GM19372 (cell line): ENCODE results near the gene CFAP298.

ENCODE experiments used
- ATAC-seq: cut with Tn5 transposase; IDR thresholded peaks from one replicate; pipeline ENCODE4 v1.9.1; 2021; ENCODE audit warnings: mild to moderate bottlenecking, low read depth, moderate library complexity; ENCODE audit not compliant: unreplicated experiment

CFAP298 gene

DNA sequence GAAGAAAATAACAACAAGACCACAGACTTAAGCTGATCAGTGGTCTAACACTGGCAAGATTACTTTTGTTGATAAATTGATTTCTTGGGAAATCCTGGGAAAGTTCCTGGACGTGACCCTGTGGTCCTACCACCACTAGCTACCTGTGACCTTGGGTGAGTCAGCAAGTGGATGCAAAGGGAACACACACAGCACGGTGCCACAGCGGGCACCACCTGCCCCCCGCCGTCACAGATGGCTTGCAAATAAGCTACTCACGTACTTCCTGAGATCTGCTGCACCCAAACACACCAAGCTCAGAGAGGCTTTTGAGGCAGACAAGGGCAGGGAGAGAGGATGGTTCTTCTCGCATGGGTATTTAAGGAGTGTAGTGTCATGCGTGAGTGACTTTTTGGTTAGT, 12.7 kb downstream of the CFAP298 start:
- ATAC-seq, result no peak

DNA sequence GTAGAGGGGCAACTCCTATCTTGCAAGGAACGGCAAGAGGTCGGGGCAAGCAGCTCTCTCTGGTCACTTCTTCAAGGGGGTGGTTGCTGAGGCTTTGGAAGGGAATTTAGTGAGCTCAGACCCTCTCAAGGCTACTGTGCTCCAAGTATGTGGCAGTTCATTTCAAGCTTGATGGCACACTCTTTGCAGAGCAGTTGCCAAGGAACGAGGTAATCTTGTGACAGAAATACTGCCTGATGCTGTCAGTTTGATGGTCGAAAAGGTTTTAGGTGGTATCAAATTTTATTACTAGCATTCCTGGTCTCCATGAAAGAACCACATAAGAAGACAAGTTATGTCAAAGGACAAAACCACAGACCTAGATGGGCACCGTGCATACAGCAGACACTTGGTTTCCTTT, 13.1 kb downstream of the CFAP298 start:
- no peak for ATAC-seq

DNA sequence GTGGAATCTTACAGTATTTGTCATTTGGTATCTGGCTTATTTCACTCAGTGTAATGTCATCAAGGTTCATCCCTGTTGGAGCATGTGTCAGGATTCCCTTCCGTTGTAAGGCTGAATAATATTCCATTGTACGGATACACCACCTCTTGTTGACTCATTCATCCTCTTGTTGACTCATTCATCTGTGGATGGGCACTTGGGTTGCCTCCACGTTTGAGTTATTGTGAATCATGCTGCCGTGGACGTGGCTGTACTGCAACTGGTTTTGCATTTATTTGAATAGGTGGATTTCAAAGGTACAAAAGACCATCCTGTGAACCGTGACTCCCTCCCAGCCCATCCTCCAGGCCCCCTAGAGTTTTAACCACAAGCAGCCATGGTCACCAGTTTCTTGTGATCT, 15.0 kb downstream of the CFAP298 start:
- no peak for ATAC-seq

DNA sequence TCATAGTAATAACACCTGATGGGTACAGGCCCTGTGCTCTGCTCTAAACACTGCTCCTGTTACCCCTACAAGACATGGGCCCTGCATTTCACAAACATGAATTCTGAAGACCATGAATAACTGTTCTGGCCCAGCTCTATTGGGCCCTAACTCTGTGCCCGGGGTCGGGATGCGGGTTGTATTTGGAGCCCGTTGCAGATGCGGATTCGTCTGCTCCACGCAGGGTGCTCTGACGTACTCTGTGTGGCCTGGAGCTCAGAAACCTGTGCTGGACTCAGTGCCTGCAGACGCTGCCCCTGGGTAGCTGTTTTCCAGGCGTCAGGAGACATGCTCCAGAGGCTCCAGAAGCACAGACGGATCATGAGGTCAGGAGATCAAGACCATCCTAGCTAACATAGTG, 16.7 kb downstream of the CFAP298 start:
- ATAC-seq, result no peak

DNA sequence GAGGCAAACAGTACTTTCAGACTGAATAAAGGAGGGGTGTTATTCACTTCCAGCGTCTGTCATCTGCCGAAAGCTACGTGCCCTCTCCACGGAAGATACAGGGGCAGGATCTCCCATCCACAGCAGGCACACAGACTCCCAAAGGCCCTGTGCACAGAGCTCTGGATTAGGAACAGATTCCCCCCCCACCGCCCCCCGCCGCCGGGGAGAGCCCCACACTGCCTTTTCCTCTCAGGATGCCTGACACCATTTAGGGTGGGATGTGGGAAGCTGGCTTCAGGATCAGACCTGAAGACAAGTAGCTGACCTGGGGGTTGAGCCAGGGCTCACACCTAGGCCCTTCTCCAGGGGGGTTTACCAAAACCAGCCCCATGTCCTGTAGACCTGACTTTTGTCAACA, 18.5 kb downstream of the CFAP298 start:
- ATAC-seq, result no peak

DNA sequence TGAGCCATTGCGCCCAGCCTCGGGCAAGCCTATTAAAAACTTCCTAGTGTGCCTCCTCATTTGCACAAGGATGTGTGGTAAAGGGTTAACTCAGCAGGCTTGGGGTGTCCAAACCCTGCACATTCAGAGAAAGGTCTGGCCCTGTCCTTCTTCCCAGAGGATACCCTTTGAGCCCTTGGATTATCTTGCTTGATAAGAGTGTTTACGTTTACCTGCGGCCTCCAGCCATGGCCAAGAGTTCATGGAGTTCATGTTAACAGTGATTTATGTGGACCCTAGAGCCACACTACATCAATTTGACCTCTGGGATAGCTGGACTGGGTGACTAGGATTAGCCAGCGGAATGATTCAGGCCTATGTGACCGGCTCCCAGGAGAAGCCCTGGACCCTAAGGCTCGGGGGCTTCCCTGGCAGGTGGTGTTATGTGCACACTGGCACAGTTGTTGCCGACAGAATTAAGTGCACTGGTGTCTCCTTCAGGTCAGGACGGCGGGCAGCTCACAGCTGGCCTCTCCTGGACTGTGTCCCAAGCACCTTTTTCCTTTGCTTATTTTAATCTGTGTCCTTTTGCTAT, 19.2 kb downstream of the CFAP298 start:
- no peak for ATAC-seq

DNA sequence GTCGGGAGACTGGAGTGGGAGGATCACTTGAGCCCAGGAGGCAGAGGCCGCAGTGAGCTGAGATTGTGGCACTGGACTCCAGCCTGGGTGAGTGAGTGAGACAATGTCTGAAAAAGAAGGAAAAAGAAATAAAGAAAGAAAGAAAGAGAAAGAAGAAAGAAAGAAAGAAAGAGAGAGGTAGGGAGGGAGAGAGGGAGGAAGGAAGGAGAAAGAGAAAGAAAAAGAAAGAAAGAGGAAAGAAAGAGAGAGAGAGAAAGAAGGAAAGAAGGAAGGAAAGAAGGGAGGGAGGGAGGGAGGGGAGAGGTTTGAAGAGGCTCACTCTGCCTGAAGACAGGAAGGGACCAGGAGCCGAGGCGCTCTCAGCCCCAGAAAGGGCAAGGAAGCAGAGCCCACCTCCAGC, 22.0 kb downstream of the CFAP298 start:
- no peak for ATAC-seq

DNA sequence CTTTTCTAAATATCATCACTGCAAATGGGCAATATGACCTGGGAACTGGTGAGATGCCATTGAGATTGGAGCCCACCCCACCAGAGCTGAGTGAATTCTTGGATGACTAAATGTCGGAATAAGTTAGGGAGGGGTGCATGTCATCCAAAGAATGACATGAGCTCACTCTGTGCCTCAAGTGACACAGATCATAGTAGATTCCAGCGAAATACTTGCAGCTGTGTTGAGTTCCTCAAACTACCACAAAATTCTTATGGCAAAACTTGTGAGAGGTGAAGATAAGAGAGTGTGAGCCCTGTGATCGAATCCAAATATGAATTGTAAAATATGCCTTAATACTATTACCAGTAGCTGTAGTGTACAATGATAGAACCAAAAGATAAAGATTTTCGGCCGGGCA, 24.5 kb downstream of the CFAP298 start:
- ATAC-seq, result no peak

DNA sequence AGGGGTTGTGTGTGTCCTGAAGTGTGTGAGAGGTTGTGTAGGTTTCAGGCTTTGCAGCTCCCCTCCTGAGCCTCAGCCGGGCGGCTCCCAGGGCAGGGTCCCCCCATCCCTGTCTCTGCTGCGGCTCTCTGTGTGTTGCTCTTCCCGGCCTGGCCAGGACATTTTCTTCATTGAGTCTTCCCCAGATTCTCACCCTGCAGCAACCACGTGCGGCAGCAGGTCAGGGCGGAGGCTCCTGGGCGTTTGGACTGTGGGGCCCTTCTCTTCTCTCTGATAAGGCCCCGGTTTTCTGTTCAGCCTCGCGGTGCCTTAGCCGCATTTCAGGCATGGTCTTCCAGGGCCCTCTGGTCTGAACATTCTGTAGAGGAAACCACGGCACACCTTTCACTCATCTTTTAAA, 25.1 kb downstream of the CFAP298 start:
- ATAC-seq, result no peak

DNA sequence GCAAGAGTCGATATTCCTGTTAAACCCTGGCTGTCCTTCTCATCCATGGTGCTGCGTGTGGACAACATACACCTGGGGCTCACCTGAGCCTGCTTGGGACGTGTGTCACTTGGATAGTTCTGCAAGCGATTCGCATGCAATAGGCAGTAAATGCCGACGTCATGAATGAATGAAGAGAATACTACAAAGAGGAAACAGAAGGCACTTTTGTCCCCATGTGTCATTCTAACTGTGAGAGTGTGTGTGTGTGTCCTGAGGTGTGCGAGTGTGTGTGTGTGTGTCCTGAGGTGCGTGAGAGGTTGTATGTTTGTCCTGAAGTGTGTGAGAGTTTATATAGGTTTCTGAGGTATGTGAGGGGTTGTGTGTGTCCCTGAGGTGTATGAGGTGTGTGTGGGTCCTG, 26.2 kb downstream of the CFAP298 start:
- ATAC-seq, result no peak

DNA sequence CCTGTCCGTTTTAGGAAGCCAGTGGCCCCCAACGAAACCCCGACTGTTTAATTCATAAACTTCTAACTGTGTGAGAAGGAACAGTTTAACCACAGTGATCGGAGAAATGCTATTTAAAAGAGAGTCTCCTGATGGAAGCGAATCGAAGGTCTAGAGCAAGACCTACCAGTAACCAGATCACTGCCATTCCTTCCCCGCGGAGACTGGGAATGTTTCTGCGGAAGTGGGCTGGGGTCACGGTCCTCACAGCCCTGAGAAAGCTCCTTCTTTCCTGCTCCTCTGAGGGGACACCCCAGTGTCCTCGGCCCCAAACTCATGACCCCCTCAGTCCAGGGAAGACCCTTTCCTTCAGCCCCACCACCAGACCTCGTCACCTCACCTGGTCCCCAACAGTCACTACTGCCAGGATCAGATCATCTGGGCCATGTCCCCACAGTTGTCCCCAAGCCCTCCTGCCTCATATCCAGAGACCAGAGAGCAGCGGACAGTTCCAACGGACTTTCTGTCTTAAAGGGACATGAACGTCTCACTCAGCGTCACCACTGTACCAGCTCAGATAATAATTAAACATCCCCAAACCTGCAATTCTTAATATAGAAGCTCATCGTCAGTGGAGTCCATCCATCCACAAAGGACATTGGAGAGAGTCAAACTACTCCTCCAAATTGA, 27.0 kb downstream of the CFAP298 start, which contains the start of gene TCP10L:
Gene TCP10L (minus strand): TSS at position 482 of the 669 bp plus-strand sequence. CDS start 1,219 bp downstream, outside the sequence.
- ATAC-seq, result no peak

DNA sequence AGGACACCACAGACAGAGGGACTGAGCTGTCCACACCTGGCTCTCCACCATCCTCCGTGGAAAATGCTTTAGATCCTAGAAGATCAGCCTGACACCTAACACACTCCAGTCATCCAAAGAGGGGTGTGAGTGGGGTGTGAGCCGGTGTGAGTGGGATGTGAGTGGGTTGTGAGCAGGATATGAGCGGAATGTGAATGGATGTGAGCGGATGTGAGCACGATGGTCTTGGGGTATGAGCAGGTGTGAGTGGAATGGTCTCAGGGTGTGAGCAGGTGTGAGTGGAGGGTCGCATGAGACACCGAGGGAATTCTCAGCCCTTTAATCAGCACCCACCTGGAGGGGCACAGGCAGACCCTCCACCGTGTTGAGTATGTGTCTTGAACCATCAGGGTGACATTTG, 27.7 kb downstream of the CFAP298 start:
- no peak for ATAC-seq

DNA sequence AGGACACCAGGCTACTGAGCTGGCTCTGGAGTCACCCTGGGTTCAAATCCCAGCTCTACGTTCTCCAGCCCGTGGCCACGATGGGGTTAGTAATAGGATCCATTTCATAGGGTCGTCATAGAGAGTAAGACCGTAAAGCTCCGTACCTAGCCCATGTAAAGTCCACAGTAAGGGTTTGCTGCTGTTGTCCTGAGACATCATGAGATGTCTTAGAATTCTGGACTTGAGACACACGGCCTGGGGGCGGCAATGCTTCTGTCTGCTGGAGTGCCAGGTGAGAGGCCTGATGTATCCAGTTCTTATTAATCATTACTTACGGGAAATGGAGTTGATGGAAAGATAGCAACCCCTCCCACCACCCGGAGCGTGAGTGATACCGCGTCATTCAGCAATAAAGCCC, 30.4 kb downstream of the CFAP298 start:
- no peak for ATAC-seq

DNA sequence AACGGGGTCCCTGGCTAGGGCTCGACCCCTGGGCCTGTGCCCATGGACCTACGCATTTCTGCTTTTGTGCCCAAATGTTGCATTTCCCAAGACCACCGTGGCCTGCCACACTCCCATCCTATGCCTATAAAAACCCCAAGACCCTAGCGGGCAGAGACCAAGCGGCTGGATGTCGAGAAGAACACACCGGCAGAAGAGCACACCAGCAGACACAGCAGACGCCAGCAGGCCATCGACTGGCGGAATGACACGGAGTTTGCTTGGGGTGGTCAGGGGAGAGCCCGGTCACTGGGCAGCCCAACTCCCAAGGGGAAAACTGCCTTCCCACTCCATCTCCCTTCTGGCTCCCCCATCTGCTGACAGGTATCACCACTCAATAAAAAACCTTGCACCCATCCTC, 31.2 kb downstream of the CFAP298 start:
- ATAC-seq, result no peak

DNA sequence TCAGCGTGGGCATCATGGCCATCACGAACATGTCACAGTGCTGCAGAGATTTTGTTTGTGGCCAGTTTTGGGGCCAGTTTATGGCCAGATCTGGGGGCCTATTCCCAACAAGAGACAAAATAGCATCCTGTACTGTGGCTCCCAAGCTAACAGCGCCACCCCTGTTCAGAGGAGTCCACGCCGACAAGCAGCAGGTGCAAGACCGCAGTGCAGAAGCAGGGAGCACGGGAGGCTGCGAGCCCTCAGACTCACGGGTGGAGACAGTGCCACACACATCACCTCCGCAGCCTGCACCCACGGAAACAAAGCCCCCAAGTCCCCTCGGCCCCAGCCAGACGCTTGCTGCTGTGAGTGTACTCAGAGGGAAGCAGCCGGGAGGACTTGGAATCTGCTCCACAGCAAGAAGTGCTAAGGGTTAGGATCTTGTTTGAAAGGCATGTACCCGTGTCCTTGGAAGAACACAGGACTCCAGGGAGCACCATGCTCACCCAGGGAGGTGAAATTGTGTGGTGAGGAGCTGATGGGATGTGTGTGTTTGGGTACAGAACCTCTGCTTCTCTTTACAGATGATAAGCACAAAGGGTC, 34.0 kb downstream of the CFAP298 start:
- no peak for ATAC-seq

DNA sequence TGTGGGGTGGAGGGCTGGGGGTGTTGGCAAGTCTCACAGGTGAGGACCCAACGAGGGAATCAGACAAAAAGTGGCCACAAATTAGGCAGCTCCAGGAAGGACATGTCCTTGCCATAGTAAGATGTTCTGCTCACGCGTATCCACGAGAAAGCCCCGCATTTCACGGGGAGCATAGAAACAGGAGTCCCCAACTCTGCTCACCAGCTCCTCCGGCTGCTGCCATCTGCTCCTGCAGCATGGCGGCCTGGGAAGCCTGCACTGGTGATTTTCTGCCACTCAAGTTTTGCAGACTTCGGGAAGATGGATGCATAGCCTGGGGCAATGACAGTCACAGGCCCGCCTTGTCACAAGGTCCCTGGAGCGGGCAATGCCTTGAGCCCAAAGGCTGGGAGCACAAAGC, 36.2 kb downstream of the CFAP298 start:
- no peak for ATAC-seq

DNA sequence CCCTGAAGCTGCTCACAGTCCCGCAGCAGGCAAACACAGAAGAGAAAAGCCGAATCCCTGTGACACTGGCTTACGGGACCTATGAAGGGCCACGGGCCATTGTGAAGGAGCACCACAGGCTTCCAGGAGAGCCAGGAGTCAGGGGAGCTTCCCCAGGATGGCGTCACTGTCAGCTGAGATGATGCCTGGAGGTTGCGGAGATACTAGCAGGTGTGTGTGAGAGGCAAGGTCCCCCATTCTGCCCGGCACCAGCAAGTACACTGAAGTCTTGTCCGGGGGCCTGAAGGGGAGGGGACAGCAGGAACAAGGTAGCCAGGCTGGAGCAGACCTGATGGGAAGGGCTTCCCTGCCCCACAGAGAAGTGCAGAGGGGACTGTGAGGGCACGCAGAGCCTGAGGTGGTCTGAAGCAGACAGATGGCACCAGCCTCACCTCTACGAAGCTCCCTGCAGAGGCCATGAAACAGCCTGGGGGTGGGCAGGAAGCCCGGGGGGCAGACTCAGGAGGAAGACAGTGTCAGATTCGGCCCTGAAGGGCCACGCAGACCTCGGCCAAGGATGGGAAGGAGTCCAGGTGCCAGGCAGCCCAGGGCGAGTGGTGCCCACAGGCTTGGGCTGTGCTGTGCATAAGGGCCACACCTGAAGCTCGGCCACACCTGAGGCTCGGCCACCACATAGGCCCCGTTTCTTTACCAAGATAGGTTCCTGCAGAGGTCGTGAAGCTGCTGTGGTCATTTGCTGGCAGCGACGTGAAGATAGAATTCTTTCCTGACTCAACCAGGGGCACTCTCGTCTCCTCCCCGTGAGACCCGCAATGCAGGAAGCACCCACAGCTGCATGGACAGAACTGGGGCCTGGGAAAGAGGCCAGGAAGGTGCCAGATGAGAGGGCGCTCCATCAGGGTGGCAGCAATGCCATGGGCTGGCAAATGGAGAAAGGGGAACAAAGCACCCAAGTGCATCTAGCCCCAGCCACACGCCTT, 36.9 kb downstream of the CFAP298 start:
- ATAC-seq, result no peak

DNA sequence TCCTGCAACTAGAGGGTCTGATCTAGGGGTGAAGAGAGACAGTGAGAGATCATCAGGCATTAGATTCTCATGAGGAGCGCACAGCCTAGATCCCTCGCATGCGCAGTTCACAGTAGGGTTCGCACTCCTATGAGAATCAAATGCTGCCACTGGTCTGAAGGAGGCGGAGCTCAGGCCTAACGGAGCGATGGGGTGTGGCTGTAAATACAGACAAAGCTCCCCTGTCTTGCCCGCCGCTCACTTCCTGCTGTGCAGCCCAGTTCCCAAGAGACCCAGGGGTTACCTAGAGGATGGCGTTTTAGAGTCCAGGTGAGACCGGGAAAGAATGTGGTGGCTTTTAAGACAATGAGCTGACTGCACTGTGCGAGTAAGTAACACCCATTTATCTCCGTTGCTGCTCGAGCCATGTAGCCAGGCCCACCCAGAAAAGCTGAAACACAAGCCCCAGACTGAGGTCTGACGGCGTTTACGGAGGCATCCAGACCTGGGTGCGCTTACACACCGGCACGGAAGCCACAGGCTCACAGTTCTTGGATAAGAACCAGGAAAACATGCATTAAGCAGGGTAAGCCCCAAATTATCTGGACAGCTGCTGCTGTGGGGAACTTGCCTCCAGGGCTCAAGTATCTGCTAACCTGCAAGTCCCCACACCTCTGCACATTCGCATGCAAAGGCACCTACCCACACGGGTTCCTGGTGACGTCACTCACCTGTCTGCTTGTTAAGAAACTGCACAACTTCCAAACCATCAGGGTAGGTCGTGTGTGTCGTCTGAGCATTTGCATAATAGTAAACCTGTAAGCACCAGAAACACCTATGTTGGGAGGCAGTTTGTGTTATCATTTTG, 39.4 kb downstream of the CFAP298 start:
- ATAC-seq, result no peak

DNA sequence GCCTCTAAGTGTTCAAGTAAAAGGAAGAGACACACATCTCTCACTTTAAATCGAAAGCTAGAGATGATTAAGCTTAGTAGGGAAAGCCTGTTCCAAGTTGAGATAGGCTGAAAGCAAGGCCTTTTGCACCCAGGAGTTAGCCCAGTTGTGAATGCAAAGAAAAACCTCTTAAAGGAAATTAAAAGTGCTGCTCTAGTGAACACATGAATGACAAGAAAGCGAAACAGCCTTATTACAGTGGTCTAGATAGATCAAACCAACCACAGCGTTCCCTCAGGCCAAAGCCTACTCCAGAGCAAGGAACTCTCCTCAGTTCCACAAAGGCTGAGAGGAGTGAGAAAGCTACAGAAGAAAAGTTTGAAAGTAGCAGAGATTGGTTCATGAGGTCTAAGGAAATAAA, 41.7 kb downstream of the CFAP298 start:
- no peak for ATAC-seq
